GM21360 (cell line): ENCODE data around the gene PPFIBP1.
"Not testable (repeated sequence)": the region's sequence is repeated elsewhere in the genome, so short reads cannot be mapped to it uniquely, and the experiment has no call there.

Experiments
- ATAC-seq: cut with Tn5 transposase; IDR thresholded peaks from one replicate; pipeline ENCODE4 v1.9.1; 2021; ENCODE audit warnings: mild to moderate bottlenecking, moderate library complexity; ENCODE audit not compliant: unreplicated experiment

Gene PPFIBP1

GRCh38 chr12:27564612-27565213, 40.7 kb downstream of the PPFIBP1 start:
- no peak for ATAC-seq

- no peak for ATAC-seq
Observed at GRCh38 chr12:27566159-27566558, 42.2 kb downstream of the PPFIBP1 start.

DNA sequence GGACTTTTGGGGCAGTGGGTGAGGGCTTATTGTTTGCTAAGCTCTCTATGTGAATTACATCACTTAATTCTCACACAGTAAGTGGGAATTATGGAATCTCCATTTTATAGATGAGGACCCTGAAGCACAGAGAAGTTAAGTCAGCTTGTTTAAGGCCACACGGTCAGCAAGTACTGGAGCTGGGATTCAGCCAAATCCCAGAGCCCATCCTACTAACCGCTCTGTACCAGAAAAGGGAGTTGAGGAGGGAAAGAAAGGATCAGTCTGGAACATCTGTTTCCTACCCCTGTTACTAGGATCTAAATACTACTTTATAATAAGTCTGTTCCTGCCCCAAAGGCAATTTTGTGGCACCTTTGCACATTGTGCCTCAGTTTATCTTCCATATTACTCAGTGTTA, 42.6 kb downstream of the PPFIBP1 start:
- no peak for ATAC-seq

DNA sequence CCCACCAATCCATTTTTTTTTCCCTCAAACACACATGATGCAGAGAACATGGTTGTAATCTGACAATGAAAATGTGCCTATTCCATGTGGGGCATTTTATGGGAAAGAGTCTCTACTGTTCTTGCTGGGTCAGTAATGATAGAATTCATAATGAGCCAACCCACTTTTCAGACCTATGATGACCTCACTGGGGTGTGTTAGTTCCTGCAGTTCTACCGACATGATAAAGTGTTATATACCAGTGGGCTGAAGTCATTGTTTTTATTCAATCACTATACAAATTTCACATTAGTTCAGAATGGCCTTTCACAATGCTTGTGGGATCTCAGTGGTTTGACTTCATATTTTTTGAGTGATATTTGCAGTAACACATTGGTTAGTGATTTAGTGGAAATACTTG, 47.5 kb downstream of the PPFIBP1 start:
- no peak for ATAC-seq

GRCh38 chr12:27572486-27573255, 48.7 kb downstream of the PPFIBP1 start:
- ATAC-seq, result no peak

- ATAC-seq, result no peak
Observed at GRCh38 chr12:27573972-27574371, 50.0 kb downstream of the PPFIBP1 start.

GRCh38 chr12:27575090-27575761, 51.2 kb downstream of the PPFIBP1 start:
- ATAC-seq, result no peak

DNA sequence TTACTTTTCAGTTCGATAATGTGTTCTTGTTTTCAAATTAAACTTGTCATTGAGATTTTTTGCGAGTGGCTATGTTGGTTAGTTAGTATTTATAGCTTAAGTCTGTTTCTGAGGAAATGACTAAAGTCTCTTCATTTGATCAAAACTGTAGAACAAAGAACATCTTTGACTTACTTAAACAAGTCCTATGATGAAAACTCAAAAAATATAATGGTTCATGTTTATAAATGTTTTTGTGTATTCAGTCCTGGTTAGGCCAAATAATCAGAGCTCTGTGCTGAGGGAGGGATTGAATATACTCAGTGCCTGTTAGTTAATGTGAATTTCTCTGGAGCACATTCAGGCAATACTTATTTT, 51.7 kb downstream of the PPFIBP1 start:
- no peak for ATAC-seq

DNA sequence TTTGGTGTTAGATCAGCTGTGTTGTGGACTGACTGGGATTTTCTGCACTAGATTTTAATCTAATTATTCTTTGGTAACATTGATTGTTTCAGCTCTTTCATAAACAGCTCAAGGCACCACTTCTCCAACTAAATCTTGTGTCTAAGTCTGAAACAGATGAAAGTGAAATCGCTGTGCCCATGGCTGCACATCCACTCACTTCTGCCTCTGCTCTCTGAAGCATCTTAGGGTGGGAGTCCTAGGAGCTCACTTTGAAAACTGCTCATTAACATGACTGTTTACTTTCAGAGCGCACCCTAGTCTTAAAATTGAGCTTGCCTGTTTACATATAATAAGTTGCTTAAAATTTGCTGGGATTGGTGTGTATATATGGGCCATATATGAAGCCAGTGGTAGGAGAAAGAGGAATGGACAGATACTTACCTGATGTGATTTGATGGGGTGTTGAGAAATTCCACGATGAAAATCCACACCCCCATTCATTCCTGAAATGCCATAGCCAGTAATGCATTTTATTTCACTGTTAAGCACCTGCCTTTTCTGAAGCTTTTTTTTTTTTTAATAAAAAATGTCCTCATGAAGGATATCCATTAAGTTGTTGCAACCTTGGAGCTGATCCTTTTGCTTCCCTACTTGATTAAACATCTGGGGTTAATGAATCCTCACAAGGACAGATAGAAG, 52.8 kb downstream of the PPFIBP1 start:
- ATAC-seq, result peak; percentile 68

- no peak for ATAC-seq
Observed at GRCh38 chr12:27577688-27578087, 53.7 kb downstream of the PPFIBP1 start.

DNA sequence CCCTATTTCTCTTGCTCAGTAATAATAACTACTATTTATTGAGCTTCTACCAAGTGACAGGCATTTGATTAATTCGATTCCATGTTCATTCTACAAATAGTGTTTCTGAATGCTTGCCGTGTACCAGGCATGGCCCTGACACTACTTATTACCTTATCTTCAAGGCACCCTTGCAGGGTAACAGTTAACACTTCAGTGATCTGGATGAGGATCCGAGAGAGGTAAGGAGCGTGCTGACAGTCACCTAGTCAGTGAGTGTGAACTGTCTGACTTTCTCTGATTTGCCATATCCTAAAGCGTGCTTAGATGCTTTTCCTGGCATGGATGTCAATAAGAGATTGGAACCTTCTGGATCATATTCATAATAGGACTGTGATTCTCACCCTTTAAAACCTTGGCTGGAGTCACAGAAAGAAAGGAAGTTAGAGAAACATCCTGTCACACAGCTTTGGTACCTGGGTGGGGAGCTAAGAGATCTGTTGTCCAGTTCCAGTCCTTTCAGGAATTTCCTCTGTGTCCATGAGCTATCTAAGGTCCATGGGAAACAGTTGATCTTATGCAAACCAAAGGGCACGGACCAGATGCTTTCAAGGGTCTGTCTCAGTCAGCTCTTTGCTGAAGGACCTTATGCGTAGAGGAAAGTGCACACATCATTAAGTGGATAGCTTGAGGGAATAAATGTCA, 54.8 kb downstream of the PPFIBP1 start:
- ATAC-seq, result no peak

GRCh38 chr12:27580561-27581330, 56.7 kb downstream of the PPFIBP1 start:
- no peak for ATAC-seq

- not testable (repeated sequence) for ATAC-seq
Observed at GRCh38 chr12:27581331-27581671, 57.3 kb downstream of the PPFIBP1 start.

GRCh38 chr12:27581833-27582232, 57.8 kb downstream of the PPFIBP1 start:
- not testable (repeated sequence) for ATAC-seq

GRCh38 chr12:27582445-27582844, 58.4 kb downstream of the PPFIBP1 start:
- not testable (repeated sequence) for ATAC-seq

GRCh38 chr12:27583057-27583797, 59.2 kb downstream of the PPFIBP1 start:
- no peak for ATAC-seq

DNA sequence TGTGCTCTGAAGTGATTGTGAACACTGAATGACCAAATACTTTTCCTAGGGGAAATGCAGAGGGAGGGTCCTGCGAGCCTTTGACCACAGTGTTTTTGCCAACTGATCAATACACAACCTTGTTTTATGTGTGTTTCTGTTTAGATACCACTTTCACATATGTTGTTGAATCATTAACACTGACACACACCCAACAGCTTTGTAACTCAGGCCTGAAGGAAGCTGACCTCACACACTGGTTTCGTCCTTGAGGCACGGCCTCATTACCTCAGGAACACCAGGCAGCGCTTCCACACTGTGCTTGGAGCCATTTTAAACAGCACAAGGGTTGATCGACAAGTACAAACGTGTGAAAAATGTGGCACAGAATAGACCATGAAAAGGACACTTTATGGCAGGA, 60.0 kb downstream of the PPFIBP1 start:
- ATAC-seq, result no peak

DNA sequence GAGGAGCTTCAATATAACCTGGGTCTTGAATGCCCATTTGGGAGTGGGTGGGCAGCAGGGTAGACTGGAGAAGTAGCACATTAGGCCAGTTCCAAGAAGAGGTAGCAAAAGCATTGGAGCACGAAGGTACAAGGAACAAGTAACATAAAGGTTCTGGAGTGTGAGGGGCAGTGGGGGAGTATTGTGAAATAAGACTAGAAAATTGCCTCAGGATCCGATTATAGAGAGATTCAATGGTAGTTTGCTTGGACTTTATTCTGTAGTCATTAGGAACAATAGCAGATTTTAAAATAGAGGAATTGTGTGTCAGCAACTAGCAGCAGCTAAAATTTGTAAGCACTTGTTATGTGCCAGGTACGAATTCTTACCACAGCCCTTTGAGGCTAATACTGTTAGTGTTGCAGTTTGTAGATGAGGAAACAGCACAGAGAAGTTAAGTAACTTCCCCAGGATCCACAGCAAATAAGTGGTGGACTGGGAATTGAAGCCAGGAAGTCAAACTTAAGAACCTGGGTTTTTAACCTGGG, 61.8 kb downstream of the PPFIBP1 start:
- no peak for ATAC-seq

- not testable (repeated sequence) for ATAC-seq
Observed at GRCh38 chr12:27588075-27588730, 64.2 kb downstream of the PPFIBP1 start.
